ENCODE results near the gene CABP4. TPM values are rescaled to one million over a fixed set of nuclear protein-coding genes. Genes with fewer than 3 reads are reported as not detected.

CABP4 gene
- total RNA-seq, 6 experiments from 2014 or later, result not detected

DNA sequence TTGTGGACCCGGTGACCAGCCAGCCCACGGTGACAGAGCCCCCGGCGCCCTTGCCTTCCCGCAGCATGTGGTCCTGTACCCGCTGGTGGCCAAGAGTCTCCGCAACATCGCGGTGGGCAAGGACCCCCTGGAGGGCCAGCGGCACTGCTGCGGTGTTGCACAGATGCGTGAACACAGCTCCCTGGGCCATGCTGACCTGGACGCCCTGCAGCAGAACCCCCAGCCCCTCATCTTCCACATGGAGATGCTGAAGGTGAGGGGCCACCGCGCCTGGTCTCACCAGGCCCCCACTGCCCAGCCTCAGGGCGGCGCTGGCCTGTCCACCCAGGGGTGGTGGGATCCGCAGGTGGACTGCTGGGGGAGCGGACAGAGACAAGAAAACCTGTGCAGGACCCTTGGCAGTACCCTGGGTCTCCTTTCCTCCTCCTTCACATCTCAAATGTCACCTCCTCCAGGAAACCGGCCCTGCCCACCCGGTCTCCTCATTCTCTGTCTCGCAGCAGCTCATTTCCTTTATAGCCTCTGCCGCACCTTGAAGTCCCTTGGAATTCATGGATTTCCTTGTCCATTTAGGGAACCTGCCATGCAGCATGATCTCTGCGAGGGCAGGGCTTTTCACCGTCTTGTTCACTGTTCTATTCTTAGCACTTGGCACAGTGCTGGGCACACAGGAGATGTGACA, 34.2 kb downstream of the CABP4 start:
- Mint-ChIP-seq H3K4me1 (ENCODE audit: low read depth) (peaks cover 16% of the 10 kb centered on the region), H3K4me3 (no peak overlapping the region), H3K27ac (no peak overlapping the region), H3K27me3 (ENCODE audit: insufficient read depth) (peaks cover 5% of the 10 kb centered on the region; the same call in 1 of the 2 replicates), H3K9me3 (no peaks in the 10 kb centered on the region), H3K36me3 (ENCODE audit: low read depth) (peaks cover 19% of the 10 kb centered on the region)
- TF ChIP-seq, protein P1, sequence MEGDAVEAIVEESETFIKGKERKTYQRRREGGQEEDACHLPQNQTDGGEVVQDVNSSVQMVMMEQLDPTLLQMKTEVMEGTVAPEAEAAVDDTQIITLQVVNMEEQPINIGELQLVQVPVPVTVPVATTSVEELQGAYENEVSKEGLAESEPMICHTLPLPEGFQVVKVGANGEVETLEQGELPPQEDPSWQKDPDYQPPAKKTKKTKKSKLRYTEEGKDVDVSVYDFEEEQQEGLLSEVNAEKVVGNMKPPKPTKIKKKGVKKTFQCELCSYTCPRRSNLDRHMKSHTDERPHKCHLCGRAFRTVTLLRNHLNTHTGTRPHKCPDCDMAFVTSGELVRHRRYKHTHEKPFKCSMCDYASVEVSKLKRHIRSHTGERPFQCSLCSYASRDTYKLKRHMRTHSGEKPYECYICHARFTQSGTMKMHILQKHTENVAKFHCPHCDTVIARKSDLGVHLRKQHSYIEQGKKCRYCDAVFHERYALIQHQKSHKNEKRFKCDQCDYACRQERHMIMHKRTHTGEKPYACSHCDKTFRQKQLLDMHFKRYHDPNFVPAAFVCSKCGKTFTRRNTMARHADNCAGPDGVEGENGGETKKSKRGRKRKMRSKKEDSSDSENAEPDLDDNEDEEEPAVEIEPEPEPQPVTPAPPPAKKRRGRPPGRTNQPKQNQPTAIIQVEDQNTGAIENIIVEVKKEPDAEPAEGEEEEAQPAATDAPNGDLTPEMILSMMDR (IDR thresholded peaks at IDR 0.05), result no peak
- no peak for DNase-seq

- Mint-ChIP-seq H3K4me3 (no peak overlapping the region), H3K36me3 (ENCODE audit: low read depth) (peaks cover 12% of the 10 kb centered on the region), H3K27me3 (ENCODE audit: insufficient read depth) (peaks cover 5% of the 10 kb centered on the region; the same call in 1 of the 2 replicates), H3K27ac (no peak overlapping the region), H3K4me1 (ENCODE audit: low read depth) (peaks cover 9% of the 10 kb centered on the region), H3K9me3 (no peaks in the 10 kb centered on the region)
- TF ChIP-seq, protein P1 (IDR thresholded peaks at IDR 0.05), result no peak
- DNase-seq, result no peak
Observed at GRCh38 chr11:67489885-67490726, 35.0 kb downstream of the CABP4 start.

- H3K36me3 Mint-ChIP-seq (ENCODE audit: low read depth), result peaks cover 12% of the 10 kb centered on the region
- DNase-seq, result no peak
- H3K27ac Mint-ChIP-seq, result no peak overlapping the region
- H3K27me3 Mint-ChIP-seq (ENCODE audit: insufficient read depth), result peaks cover 5% of the 10 kb centered on the region; the same call in 1 of the 2 replicates
- H3K9me3 Mint-ChIP-seq, result no peaks in the 10 kb centered on the region
- no peak overlapping the region for H3K4me3 Mint-ChIP-seq
- peaks cover 7% of the 10 kb centered on the region for H3K4me1 Mint-ChIP-seq (ENCODE audit: low read depth)
- TF ChIP-seq, protein P1 (IDR thresholded peaks at IDR 0.05), result no peak
Observed at GRCh38 chr11:67490727-67491065, 35.5 kb downstream of the CABP4 start.

- no peak for DNase-seq
- Mint-ChIP-seq H3K4me1 (ENCODE audit: low read depth) (0 out of 2 replicates have a peak, but pooled peaks cover under 1% of the 10 kb centered on the region), H3K9me3 (no peaks in the 10 kb centered on the region), H3K4me3 (no peak overlapping the region), H3K36me3 (ENCODE audit: low read depth) (peaks cover 8% of the 10 kb centered on the region), H3K27ac (no peak overlapping the region), H3K27me3 (ENCODE audit: insufficient read depth) (peaks cover 5% of the 10 kb centered on the region; the same call in 1 of the 2 replicates)
- TF ChIP-seq, protein P1 (IDR thresholded peaks at IDR 0.05), result no peak
Observed at GRCh38 chr11:67491276-67492068, 36.3 kb downstream of the CABP4 start.

DNA sequence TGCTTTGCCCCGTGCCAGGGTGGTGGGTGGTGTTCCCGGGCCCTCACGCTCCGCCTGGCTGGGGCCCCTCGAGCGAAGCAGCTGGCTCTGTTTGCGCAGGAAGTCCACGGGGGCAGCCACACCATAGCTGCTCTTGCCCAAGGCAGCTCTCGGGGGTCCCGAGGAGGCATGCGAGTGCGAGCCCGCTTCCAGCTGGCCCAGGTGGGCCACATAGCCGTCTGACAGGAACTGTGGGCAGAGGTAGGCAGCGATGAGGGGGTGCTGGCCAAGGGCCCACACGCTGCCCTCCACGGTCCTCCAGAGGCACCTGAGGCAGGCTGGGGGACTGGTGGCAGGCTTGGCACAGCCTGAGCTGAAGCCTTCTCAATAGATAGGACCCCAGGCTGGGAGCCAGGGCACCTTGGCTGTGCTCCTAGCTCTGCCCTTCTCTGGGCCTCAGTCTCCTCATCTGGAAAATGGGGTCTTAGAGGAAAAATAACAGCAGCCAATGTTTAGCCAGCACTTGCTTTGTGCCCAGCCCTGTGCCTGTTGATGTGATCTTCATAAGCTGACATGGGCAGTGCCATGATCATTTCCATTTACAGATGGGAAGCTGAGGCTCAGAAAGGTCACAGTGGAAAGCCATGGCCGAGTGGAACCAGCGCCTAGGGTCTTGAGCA, 37.0 kb downstream of the CABP4 start:
- Mint-ChIP-seq H3K4me1 (ENCODE audit: low read depth) (no peaks in the 10 kb centered on the region), H3K36me3 (ENCODE audit: low read depth) (peaks cover 8% of the 10 kb centered on the region), H3K9me3 (no peaks in the 10 kb centered on the region), H3K27me3 (ENCODE audit: insufficient read depth) (peaks cover 5% of the 10 kb centered on the region; the same call in 1 of the 2 replicates), H3K27ac (no peak overlapping the region), H3K4me3 (no peak overlapping the region)
- TF ChIP-seq, protein P1 (IDR thresholded peaks at IDR 0.05), result no peak
- no peak for DNase-seq

Data from HFFc6 (cell line).